ENCODE measurements around the gene APOBEC3G. TPM values are rescaled to one million over a fixed set of nuclear protein-coding genes. Genes with fewer than 3 reads are reported as not detected.

Gene APOBEC3G
- total and polyA plus RNA-seq, 2 donors (not counting 1 experiment from before 2014, with no cell fraction given) = 14.3 to 22.1 TPM

DNA sequence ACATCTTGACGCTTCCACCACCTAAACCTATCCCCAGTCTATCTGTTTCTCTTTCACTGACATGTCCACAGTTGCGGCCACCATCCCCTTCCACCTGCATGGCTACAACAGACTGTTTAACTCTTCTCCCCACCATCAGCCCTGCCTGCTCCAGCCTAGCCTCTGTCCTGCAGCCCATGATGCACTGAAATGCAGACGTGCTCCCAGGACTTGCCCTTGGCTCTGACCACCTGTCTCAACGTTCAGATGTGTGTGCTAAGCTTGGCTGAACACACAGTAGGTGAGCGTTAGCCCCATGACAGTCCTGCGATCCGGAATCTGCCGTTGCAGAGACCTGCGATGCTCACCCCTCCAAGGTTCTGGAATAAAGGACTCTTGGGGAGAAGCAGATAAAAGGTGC is 52.7 kb downstream of the APOBEC3G start:
- no peaks in the 10 kb centered on the region for H3K36me3 ChIP-seq (ENCODE audit: control insufficient read depth, insufficient read depth, low read length)
- no peak overlapping the region for H3K4me3 ChIP-seq (replicated peaks in 1 of 4; ENCODE audit: control extremely low read depth in 1 of 4, insufficient read depth in 1 of 4, low read depth in 3 of 4, low read length in 4 of 4)
- no peak for TF ChIP-seq EZH2 (IDR thresholded peaks at IDR 0.05; ENCODE audit: low read length, missing control alignments)
- TF ChIP-seq, protein P1, sequence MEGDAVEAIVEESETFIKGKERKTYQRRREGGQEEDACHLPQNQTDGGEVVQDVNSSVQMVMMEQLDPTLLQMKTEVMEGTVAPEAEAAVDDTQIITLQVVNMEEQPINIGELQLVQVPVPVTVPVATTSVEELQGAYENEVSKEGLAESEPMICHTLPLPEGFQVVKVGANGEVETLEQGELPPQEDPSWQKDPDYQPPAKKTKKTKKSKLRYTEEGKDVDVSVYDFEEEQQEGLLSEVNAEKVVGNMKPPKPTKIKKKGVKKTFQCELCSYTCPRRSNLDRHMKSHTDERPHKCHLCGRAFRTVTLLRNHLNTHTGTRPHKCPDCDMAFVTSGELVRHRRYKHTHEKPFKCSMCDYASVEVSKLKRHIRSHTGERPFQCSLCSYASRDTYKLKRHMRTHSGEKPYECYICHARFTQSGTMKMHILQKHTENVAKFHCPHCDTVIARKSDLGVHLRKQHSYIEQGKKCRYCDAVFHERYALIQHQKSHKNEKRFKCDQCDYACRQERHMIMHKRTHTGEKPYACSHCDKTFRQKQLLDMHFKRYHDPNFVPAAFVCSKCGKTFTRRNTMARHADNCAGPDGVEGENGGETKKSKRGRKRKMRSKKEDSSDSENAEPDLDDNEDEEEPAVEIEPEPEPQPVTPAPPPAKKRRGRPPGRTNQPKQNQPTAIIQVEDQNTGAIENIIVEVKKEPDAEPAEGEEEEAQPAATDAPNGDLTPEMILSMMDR (conservative IDR thresholded peaks at IDR 0.05 in 1 of 2, IDR thresholded peaks at IDR 0.05 in 1 of 2; ENCODE audit: low read depth in 1 of 2, low read length in 2 of 2) = no peak
- H3K79me2 ChIP-seq (ENCODE audit: control insufficient read depth, insufficient read depth, low read length) = no peaks in the 10 kb centered on the region
- H3K27ac ChIP-seq (ENCODE audit: insufficient read depth, low read length) = no peak overlapping the region
- peaks cover 9% of the 10 kb centered on the region for H3K4me1 ChIP-seq (ENCODE audit: control insufficient read depth, extremely low read depth, insufficient read depth, low read length)
- H4K20me1 ChIP-seq (ENCODE audit: control insufficient read depth, extremely low read depth, insufficient read depth, low read length) = no peaks in the 10 kb centered on the region
- DNase-seq (ENCODE audit: low read depth in 2 of 2) = no peak
- no peaks in the 10 kb centered on the region for H3K9me3 ChIP-seq (ENCODE audit: control insufficient read depth, insufficient read depth, low read depth, low read length)
- no peak overlapping the region for H3K4me2 ChIP-seq (ENCODE audit: extremely low read depth, insufficient read depth, low read length)
- H2AFZ ChIP-seq (ENCODE audit: low read length) = no peak overlapping the region
- H3K27me3 ChIP-seq (ENCODE audit: control insufficient read depth, insufficient read depth, low read length) = no peaks in the 10 kb centered on the region
- no peak overlapping the region for H3K9ac ChIP-seq (ENCODE audit: insufficient read depth, low read length)

DNA sequence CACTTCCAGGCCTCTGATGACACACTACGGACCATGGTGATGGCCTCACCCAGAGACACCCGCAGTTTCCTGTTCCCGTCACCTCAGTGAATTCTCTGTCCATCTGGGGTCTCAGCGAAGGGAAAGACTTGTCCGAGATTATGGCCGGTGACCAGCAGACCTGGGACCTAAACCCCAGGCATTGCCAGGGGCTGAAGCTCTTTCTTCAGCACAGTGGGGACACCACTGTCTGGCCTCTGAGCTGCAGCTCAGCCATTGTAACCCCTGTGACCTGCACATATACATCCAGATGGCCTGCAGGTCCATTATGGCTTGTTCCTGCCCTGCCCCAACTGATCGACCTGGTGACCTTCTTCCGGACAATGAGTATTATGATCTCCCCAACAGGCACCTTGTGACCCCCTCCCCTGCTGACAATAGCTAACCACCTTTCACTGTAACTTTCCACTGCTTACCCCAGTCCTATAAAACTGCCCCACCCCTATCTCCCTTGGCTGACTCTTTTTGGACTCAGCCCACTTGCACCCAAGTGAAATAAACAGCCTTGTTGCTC is 53.2 kb downstream of the APOBEC3G start:
- Histone ChIP-seq H3K27ac (ENCODE audit: insufficient read depth, low read length) (no peak overlapping the region), H3K9me3 (ENCODE audit: control insufficient read depth, insufficient read depth, low read depth, low read length) (no peaks in the 10 kb centered on the region), H3K27me3 (ENCODE audit: control insufficient read depth, insufficient read depth, low read length) (no peaks in the 10 kb centered on the region), H3K4me3 (replicated peaks in 1 of 4; ENCODE audit: control extremely low read depth in 1 of 4, insufficient read depth in 1 of 4, low read depth in 3 of 4, low read length in 4 of 4) (no peak overlapping the region), H4K20me1 (ENCODE audit: control insufficient read depth, extremely low read depth, insufficient read depth, low read length) (no peaks in the 10 kb centered on the region), H3K9ac (ENCODE audit: insufficient read depth, low read length) (no peak overlapping the region), H3K4me2 (ENCODE audit: extremely low read depth, insufficient read depth, low read length) (no peak overlapping the region), H2AFZ (ENCODE audit: low read length) (no peak overlapping the region), H3K36me3 (ENCODE audit: control insufficient read depth, insufficient read depth, low read length) (no peaks in the 10 kb centered on the region), H3K4me1 (ENCODE audit: control insufficient read depth, extremely low read depth, insufficient read depth, low read length) (peaks cover 9% of the 10 kb centered on the region), H3K79me2 (ENCODE audit: control insufficient read depth, insufficient read depth, low read length) (no peaks in the 10 kb centered on the region)
- no peak for TF ChIP-seq EZH2 (IDR thresholded peaks at IDR 0.05; ENCODE audit: low read length, missing control alignments)
- TF ChIP-seq, protein P1 (conservative IDR thresholded peaks at IDR 0.05 in 1 of 2, IDR thresholded peaks at IDR 0.05 in 1 of 2; ENCODE audit: low read depth in 1 of 2, low read length in 2 of 2) = no peak
- DNase-seq (ENCODE audit: low read depth in 2 of 2) = no peak

DNA sequence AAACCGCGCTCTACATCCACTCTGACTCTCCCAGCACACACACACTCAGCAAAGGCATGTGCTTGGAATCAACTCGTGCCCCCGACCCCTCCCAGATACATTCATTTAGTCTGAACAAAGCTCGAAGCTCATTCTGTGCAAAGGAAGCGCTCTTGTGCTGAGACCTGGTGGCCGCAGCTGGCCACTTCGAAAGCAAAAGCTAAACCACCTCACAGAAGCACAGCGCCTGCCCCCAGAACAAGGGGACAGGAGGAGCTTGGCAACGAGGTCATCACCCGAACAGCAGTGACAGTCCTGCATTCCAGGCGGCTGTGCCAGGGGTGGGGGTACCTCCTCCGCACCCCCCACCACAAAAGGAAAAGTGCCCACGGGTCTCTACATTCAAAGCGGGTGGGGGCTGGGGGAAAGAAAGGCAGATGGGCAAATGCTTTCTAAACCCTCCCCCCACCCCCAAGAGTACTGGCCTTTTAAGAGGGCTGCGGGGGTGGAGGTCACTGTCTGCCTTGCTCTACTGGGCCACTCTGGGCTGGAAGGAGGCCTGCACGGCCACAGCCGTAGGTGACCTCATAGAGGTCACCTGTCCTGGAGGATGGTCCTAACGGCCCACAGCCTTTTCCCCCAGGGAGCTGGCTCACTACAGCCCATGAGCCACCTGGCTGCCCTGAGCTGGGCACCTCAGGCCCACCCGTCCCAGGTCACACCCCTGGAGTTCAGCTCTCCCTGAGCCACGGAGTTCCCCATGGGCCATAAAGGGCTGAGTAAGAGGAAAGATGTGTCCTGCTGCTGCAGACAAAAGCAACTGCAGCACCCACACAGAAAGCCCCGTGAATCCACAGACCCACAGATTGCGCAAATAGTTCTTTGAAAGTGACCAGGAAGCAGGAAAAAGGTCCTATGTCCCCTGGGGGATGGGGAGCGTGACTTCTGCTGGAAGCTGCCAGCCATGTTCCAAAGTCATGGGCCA is 54.1 kb downstream of the APOBEC3G start:
- H3K4me2 ChIP-seq (ENCODE audit: extremely low read depth, insufficient read depth, low read length) = no peak overlapping the region

More for the DNA sequence above, 54.1 kb downstream of the APOBEC3G start:
- DNase-seq (ENCODE audit: low read depth in 2 of 2) = peak in 1 of 2 donors; percentile 58
- Histone ChIP-seq H3K36me3 (ENCODE audit: control insufficient read depth, insufficient read depth, low read length) (no peaks in the 10 kb centered on the region), H3K27ac (ENCODE audit: insufficient read depth, low read length) (no peak overlapping the region), H3K4me1 (ENCODE audit: control insufficient read depth, extremely low read depth, insufficient read depth, low read length) (peaks cover 9% of the 10 kb centered on the region), H2AFZ (ENCODE audit: low read length) (no peak overlapping the region), H3K9me3 (ENCODE audit: control insufficient read depth, insufficient read depth, low read depth, low read length) (no peaks in the 10 kb centered on the region), H3K79me2 (ENCODE audit: control insufficient read depth, insufficient read depth, low read length) (no peaks in the 10 kb centered on the region), H3K9ac (ENCODE audit: insufficient read depth, low read length) (no peak overlapping the region), H3K4me3 (replicated peaks in 1 of 4; ENCODE audit: control extremely low read depth in 1 of 4, insufficient read depth in 1 of 4, low read depth in 3 of 4, low read length in 4 of 4) (no peak overlapping the region), H4K20me1 (ENCODE audit: control insufficient read depth, extremely low read depth, insufficient read depth, low read length) (no peaks in the 10 kb centered on the region), H3K27me3 (ENCODE audit: control insufficient read depth, insufficient read depth, low read length) (no peaks in the 10 kb centered on the region)
- TF ChIP-seq, protein P1 (conservative IDR thresholded peaks at IDR 0.05 in 1 of 2, IDR thresholded peaks at IDR 0.05 in 1 of 2; ENCODE audit: low read depth in 1 of 2, low read length in 2 of 2) = peak in 1 of 2 donors; percentile 8
- no peak for TF ChIP-seq EZH2 (IDR thresholded peaks at IDR 0.05; ENCODE audit: low read length, missing control alignments)
